ENCODE measurements around the gene PEX14.

Gene PEX14

GRCh38 chr1:10557714-10558113, 83.0 kb downstream of the PEX14 start:
- DNase-seq (ENCODE audit: low read depth): no peak
- no peak for TF ChIP-seq CTCF (IDR thresholded peaks at IDR 0.05; ENCODE audit: insufficient read depth, low read depth, low read length, missing control alignments)
- H3K4me3 ChIP-seq (ENCODE audit: low read length): no peak overlapping the region

GRCh38 chr1:10559386-10559785, 84.6 kb downstream of the PEX14 start:
- no peak for TF ChIP-seq CTCF (IDR thresholded peaks at IDR 0.05; ENCODE audit: insufficient read depth, low read depth, low read length, missing control alignments)
- no peak overlapping the region for H3K4me3 ChIP-seq (ENCODE audit: low read length)

GRCh38 chr1:10561497-10561896, 86.7 kb downstream of the PEX14 start:
- TF ChIP-seq CTCF (IDR thresholded peaks at IDR 0.05; ENCODE audit: insufficient read depth, low read depth, low read length, missing control alignments): no peak
- H3K4me3 ChIP-seq (ENCODE audit: low read length): no peak overlapping the region
- peak; percentile 76 for DNase-seq (ENCODE audit: low read depth)

More at GRCh38 chr1:10559386-10559785, 84.6 kb downstream of the PEX14 start:
- DNase-seq (ENCODE audit: low read depth): no peak

- peak; percentile 14 for DNase-seq (ENCODE audit: low read depth)
- TF ChIP-seq CTCF (IDR thresholded peaks at IDR 0.05; ENCODE audit: insufficient read depth, low read depth, low read length, missing control alignments): peak; percentile 21
- H3K4me3 ChIP-seq (ENCODE audit: low read length): no peak overlapping the region
Observed at GRCh38 chr1:10561955-10562354, 87.2 kb downstream of the PEX14 start.

GRCh38 chr1:10564063-10564462, 89.3 kb downstream of the PEX14 start:
- no peak for DNase-seq (ENCODE audit: low read depth)
- H3K4me3 ChIP-seq (ENCODE audit: low read length): no peak overlapping the region
- no peak for TF ChIP-seq CTCF (IDR thresholded peaks at IDR 0.05; ENCODE audit: insufficient read depth, low read depth, low read length, missing control alignments)

GRCh38 chr1:10569531-10569930, 94.8 kb downstream of the PEX14 start:
- TF ChIP-seq CTCF (IDR thresholded peaks at IDR 0.05; ENCODE audit: insufficient read depth, low read depth, low read length, missing control alignments): no peak
- H3K4me3 ChIP-seq (ENCODE audit: low read length): no peak overlapping the region
- no peak for DNase-seq (ENCODE audit: low read depth)

GRCh38 chr1:10575616-10576015, 100.9 kb downstream of the PEX14 start:
- no peak overlapping the region for H3K4me3 ChIP-seq (ENCODE audit: low read length)
- peak; percentile 57 for DNase-seq (ENCODE audit: low read depth)
- TF ChIP-seq CTCF (IDR thresholded peaks at IDR 0.05; ENCODE audit: insufficient read depth, low read depth, low read length, missing control alignments): no peak
